Stimulated activated CD4-positive, alpha-beta T cell treated with anti-CD3 and anti-CD28 coated beads, Interleukin-1b, Interleukin-23, amount 100 ng/mL, for 1 hour (primary cell): ENCODE results near the gene SFXN5.

Experiments
- DNase-seq, 2 donors: peaks; one replicate each; pipeline ENCODE4 v3.0.0-alpha.2; 2020; ENCODE audit warnings: low read depth in 2 of 2

SFXN5 gene

DNA sequence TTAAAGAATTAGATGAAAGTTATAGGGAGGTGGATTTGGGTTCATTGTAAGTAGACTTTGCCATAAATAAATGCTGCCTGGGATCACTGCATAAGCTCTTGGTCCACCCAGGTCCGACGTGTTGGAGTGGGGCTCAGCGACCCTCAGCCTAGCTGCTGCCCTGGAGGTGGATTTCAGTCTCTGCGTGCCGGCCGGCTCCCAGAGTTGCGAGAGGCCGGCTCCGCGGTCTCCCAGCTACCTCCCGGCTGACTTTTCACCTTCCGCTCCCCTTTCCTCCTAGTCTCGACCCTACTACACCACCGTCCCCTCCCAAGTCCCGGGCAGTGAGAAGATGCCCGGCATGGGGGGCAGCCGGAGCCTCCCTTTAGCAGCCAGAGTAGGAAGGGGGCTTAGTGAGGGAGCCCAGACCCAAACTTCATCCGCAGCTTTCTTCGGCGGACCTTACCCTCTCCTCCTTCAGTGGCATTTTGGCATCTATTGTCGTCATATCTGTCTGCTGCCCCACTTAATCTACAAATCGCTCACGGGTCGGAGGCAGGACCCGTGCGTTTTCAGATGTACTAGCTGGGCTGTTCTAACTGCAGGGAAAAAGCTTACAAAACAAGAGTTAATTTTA lies 146.1 kb downstream of the SFXN5 start:
- no peak for DNase-seq

DNA sequence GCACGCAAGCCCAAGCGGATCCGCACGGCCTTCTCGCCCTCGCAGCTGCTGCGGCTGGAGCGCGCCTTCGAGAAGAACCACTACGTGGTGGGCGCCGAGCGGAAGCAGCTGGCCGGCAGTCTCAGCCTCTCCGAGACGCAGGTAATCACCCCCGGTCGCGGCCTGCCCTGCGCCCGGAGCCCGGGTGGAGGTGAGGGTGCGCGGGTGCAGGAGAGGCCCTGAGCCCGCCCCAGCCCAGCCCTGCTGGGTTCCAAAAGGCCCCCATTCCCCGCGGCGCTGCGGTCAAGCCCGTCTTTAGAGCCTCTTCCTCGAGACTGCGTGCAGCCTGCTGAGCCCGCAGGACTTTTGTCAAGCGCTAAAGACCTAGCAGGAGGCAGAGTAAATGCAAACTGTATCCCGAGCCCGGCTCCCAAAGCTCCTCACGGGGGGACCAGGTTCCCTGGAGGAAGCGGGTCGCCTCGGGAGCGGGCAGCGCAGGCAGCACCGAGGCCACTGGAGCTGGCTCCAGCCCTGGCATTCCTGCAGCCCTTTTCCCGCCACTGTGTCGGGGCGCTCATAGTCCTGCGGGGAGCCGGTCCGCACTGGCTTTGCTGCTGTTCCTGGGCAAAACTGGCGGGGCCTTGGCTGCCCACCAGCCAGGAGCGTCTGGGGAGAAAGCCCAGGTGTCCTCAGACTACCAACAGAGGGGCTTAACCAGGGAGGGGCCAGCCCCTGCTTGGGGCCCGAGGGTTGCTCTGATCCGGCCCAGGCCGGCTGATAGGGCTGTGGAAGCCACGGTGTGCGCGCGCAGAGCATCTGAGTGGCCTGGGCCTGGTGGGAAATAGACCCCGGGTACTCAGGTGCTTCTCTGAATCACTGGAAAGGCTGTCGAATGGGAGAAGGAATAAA lies 146.9 kb downstream of the SFXN5 start:
- DNase-seq = no peak

DNA sequence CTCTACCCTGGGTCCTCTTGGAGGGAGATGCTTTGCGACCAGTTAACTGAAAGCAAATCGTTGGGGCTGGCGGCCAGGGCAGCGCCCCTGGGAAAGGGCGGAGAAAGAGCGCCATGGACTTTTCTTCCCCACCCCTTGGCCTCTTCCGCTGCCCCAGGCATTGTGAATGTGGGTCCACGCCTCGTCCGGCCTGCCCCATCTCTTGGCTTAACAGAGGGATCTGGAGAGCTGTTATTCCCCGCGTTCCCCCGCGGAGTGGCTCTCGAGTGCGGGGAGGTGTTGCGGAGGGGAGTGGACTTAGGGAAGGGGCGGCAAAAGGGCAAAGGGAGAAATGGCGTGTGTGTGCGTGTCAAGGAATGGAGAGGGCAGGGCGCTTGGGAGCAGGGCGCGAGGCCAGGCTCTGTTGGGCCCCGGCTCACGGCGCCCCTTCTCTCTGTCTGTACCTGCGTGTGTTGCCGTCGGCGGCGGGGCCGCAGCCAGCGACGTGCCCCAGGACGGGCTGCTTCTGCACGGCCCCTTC lies 147.6 kb downstream of the SFXN5 start:
- DNase-seq = no peak

DNA sequence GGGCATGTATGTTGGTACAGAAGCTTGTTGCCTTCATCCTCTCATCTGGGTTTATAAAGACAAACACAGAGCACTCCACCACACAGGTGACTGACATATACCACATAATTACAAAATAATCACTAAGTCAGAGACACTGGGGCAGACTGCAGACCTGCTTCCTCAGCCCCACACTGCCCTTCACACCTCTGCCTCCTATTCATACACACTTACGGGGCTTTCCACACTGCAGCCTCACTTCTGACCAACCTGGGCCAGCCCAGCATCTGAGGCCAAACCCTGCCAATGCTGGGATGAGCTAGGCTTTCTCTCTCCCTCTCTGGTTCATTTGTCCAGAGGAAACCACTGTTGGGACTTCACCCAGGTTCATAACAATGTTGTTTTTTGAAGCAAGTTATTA lies 149.7 kb downstream of the SFXN5 start:
- DNase-seq = no peak

DNA sequence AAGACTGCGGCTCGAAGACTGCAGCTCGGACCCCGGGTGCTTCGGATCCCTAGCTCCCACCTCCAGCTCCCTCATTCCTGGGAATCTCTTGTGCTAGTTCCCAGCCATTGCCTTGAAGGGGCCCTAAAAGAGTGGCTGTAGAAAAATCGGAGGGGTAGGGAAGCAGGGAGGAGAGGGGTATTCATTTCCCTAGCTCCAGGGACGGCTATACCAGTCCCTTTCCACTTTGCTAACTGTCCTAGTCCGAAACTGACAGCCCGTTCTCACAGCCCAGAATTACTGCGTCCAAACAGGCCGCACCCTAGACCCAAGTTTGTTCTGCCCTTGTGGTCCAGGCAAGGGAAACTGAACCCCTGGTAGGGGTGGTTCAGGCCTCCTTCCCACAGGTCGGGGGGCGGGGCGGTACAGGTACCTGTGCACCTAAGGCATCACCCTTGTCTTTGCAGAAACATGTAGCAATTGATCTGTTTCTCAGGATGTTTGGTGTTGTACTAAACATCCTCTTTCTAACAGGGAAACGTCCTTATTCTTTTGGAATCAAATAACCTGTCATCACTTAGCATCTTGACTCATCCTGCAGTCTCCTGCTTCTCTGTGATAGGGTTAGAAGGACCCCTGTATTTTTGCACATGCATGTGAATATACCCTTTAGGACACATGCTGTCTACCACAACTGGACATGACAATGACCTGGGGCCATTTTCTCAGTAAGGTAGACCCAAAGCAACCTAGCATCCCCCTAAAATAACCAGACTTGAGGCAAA lies 150.2 kb downstream of the SFXN5 start:
- no peak for DNase-seq

DNA sequence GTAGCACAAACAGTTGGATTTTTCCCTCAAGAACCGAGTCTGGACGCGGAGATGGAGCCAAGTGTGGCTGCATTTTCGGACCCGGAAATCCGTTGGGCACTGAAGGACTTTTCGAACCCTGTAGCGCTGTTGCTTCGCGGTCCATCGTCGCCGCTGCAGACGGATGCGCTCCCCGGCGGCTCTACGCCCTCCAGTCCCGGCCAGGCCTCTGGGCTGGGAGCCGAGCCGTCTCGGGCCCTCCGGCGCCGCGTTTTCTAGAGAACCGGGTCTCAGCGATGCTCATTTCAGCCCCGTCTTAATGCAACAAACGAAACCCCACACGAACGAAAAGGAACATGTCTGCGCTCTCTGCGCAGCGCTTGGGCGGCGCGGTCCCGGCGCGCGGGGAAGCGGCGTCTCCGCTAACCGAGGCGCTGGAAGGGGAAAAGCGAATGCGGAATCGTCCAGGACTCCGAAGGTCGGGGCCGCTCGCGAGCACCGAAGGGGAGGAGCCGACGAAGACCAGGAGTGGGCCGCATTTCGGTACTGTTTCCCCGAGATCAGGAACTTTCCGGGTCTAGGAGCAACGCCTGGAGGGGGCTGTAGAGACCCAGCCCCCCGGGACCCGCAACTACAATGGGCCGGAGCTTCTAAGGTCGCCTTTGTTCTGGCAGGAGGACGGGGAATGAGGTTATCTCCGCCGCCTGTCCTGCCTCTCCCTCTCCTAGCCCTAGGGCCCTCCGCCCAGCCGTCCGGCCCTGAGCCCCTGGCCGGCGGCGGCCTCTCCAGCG lies 151.0 kb downstream of the SFXN5 start:
- DNase-seq = no peak

DNA sequence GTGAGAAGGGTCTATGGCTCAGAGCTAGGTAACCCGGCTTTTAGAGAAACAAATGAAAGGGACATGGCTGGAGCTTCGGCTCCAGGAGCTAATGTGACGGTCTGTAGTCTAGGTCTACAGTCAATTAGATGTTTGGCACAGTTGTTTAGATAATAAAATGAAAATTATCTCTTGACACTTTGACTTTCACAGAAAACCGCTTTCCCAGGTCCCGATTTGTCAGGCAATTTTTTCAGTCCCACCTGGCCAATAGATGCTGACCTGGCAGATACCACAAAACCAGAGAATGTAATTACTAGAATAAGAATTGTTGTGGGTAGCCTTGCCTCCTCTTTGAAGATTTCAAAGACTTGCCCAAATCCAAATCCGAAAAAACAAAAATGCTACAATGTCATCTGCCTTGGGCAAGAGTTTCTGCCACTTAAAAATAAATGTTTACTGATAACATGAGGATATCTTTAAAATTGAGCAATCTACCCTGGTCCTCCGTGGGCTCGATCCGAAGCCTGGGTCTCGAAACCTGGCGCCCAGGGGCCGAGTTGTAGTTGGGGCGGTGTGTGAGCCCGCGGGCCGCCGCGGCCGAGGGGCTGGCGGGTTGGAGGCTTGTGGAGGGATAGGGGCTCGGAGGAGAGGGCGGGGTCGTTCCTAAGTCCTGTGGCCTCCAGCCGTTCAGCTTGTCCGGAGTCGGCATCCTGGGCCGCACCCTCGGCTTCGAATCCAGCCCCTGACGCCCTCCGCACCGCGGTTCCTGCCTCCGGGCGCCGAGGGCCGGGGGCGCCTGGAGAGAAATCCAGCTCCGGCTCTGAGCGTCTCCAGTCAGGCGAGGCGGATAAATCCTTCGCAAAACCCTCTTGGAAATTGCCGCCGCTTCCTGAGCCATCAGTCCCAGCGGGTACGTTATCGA lies 151.8 kb downstream of the SFXN5 start:
- DNase-seq = no peak

DNA sequence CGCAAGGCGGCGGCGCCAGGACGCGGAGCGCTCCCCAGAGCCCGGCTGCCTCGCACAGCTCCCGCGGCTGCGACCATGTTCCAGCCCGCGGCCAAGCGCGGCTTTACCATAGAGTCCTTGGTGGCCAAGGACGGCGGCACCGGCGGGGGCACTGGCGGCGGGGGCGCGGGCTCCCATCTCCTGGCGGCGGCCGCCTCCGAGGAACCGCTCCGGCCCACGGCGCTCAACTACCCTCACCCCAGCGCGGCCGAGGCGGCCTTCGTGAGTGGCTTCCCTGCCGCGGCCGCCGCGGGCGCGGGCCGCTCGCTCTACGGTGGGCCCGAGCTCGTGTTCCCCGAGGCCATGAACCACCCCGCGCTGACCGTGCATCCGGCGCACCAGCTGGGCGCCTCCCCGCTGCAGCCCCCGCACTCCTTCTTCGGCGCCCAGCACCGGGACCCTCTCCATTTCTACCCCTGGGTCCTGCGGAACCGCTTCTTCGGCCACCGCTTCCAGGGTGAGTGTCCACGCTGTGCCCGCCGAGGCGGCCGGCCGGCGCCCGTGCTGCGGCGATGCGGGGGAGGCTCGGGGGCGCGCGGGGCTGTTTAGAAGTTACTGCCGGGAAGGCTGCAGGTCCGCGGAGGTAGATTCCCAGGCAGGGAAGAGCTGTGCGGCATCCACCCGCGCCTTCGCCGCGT lies 153.5 kb downstream of the SFXN5 start:
- no peak for DNase-seq

DNA sequence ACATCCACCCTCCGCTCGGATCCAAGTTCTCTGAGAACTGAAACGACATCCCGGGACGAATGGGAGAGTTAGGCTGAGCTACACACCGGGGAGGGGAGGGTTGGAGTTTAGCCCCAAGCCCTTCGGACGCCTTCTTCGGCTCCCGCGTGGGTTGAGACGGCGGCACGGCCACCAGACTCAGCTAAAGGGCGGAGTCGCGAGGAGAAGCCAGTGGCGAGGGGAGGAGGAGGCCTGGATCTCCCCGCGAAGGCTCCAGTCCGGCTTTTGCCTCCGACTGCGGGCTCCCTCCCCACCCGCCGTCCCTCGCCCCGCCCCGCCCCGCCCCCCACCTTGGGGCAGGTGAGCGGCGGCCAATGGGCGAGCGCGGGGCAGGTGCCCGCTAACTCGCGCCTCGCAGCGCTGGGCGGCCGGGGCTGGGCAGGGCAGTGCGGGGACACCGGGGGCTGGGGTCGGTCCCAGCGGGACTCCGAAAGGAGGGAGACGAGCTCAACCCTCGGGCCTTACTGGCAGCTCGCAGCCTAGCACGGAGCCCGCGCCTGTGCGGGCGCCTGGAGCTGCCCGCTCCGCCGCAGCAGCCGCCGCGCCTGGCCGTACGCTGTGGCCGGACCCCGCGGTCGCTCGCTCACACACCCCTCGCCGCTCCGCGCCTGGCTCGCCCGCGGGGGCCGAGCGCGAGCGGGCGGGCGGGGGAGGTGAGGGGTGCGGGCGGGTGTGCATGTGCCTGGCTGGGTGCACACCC lies 154.2 kb downstream of the SFXN5 start, which contains the start of gene EMX1:
Gene EMX1 (plus strand): TSS at position 382 of the 739 bp plus-strand sequence. CDS start 334 bp downstream, at position 716.
- DNase-seq = no peak

- DNase-seq = no peak
Measured at GRCh38 chr2:72916743-72917137, 154.8 kb downstream of the SFXN5 start.

DNA sequence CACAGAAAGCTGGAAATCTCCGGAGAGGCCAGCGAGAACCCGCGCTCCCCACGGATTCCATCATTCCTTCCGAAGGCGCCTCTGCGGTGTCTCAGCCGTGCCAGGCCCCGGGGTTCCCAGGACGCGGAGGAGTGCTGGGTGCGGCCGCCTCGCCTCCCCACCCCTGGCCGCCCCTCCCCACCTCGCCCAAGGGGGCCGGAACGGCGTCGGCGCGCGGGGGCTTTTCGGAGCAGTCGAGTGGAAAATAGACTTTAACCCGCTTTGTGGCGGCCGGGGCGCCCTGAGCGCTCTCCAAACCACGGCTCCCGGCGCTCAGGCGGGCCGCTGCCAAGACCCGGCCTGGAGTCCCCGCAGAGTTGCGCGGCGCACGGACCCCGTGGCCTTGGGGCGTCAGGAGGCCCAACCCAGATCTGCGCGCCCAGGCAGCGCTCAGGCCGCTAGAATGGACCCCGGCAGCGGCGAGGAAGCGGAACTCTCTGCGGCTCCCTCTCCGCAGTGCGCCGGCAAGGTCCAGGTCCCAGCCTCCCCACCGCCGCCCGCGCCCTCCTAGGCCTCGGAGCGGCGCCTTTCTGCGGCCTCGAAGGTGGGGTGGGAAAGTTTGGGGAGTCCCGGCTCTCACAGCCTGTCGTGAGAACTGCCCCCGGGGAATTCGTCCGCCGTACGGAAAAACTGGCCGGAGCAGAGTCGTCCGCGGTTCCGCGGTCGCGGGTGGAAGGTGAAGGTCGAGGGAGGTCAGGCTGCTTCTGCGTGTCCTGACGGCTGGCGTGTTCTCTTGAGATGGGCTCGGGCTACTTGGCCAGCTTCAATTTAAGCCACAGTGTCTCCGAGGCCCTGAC lies 155.4 kb downstream of the SFXN5 start:
- no peak for DNase-seq

GRCh38 chr2:72915320-72915906 lies 156.1 kb downstream of the SFXN5 start:
- DNase-seq = no peak

- DNase-seq = no peak
Measured at GRCh38 chr2:72914589-72915319, 156.8 kb downstream of the SFXN5 start.

GRCh38 chr2:72914206-72914559 lies 157.3 kb downstream of the SFXN5 start:
- DNase-seq = no peak

GRCh38 chr2:72913486-72914205 lies 157.9 kb downstream of the SFXN5 start:
- DNase-seq = no peak

GRCh38 chr2:72911256-72911655 lies 160.3 kb downstream of the SFXN5 start:
- no peak for DNase-seq

GRCh38 chr2:72908741-72909140 lies 162.8 kb downstream of the SFXN5 start:
- no peak for DNase-seq
